ENCODE measurements around the gene CHRM4. TPM values are rescaled to one million over a fixed set of nuclear protein-coding genes. Genes with fewer than 3 reads are reported as not detected.

The CHRM4 gene
- total RNA-seq, 2 donors from 2014 or later: 0.42 to 0.49 TPM

GRCh38 chr11:46334211-46334610, 57.4 kb downstream of the CHRM4 start:
- no peaks in the 10 kb centered on the region for H3K36me3 ChIP-seq
- intact Hi-C loops (cut with DNase I): no loop called here
- H3K27me3 ChIP-seq: peaks cover 31% of the 10 kb centered on the region
- no peak for DNase-seq
- H3K27ac ChIP-seq: no peak overlapping the region
- H3K9me3 ChIP-seq: no peaks in the 10 kb centered on the region
- no peak for TF ChIP-seq CTCF (IDR thresholded peaks at IDR 0.05)
- no peak overlapping the region for H3K4me3 ChIP-seq
- H3K9ac ChIP-seq (ENCODE audit: low read depth in 2 of 2, low read length in 2 of 2): no peak overlapping the region
- H3K4me1 ChIP-seq: peaks cover 8% of the 10 kb centered on the region

Small RNA genes lying within 50 kb of the gene (microRNA-seq; reads per million reads assigned to microRNA genes)
- not detected for gene MIR4688

Other genes starting within 250 kb of the CHRM4 start
- 100 to 1,000 TPM; 143 to 150 TPM for gene CREB3L1, start 114.1 kb downstream of the CHRM4 start, total RNA-seq
- gene DGKZ, start 44.3 kb downstream of the CHRM4 start, total RNA-seq: 10 to 100 TPM; 42.7 to 83.8 TPM
- gene MDK, start 10.1 kb downstream of the CHRM4 start, total RNA-seq: 10 to 100 TPM; 80.4 to 98.9 TPM
- gene AMBRA1, start 202.2 kb upstream of the CHRM4 start, total RNA-seq: 10 to 100 TPM; 32.7 to 33.8 TPM
- gene HARBI1, start 225.5 kb upstream of the CHRM4 start, total RNA-seq: 1 to 10 TPM; 4.5 to 5.0 TPM
- gene ATG13, start 225.8 kb upstream of the CHRM4 start, total RNA-seq: 10 to 100 TPM; 58.3 to 61.3 TPM

Data from colonic mucosa (tissue), 4 donors.